LoVo (cell line): ENCODE data around the gene ABRACL.
"Not testable (repeated sequence)": the region's sequence is repeated elsewhere in the genome, so short reads cannot be mapped to it uniquely, and the experiment has no call there.

Source experiments
- DNase-seq: peaks from one replicate; pipeline ENCODE4 v3.0.0-alpha.2; 2016; ENCODE audit warnings: low spot score

ABRACL gene

GRCh38 chr6:139011980-139012379 is 16.6 kb upstream of the ABRACL start:
- DNase-seq: no peak

- no peak for DNase-seq
Observed at GRCh38 chr6:139013185-139013800, 15.3 kb upstream of the ABRACL start.

GRCh38 chr6:139014945-139015344 is 13.6 kb upstream of the ABRACL start:
- no peak for DNase-seq

GRCh38 chr6:139016337-139017213 is 12.0 kb upstream of the ABRACL start:
- no peak for DNase-seq

DNA sequence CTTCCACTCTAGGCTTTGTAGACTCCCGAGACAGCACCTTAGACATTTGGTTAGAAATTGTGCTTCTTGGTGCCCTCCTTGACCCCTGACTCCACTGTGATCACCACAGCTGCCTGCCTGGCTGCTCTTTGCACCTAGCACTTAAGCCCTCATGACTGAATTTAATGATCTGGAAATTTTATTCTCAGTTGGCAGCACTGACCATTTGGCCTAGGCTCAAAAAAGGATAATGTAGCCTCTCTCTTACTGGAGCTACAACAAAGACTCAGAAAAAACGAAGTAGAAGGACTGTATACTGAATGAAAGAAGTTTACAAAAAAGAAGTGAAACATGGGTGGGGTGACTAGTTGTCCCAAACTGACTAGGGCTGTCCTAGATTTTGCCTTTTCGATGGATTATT is 11.3 kb upstream of the ABRACL start:
- no peak for DNase-seq

GRCh38 chr6:139019722-139020121 is 8.8 kb upstream of the ABRACL start:
- no peak for DNase-seq

DNA sequence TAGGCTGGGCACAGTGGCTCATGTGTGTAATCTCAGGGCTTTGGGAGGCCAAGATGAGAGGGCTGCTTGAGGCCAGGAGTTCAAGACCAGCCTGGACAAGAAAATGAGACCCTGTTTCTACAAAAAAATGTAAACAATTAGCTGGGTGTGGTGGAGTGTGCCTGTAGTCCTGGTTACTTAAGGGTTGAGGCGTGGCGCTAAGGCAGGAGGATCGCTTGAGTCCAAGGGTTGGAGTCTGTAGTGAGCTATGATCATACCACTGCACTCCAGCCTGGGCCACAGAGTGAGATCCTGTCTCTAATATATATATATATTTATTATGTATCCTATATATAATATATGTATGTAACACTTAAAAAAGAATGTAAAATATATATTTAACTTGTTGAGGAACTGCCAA is 7.9 kb upstream of the ABRACL start:
- DNase-seq: no peak

GRCh38 chr6:139025416-139025815 is 3.1 kb upstream of the ABRACL start:
- not testable (repeated sequence) for DNase-seq

- peak; percentile 38 for DNase-seq
Observed at GRCh38 chr6:139027620-139028182, 844 bp upstream of the ABRACL start.

DNA sequence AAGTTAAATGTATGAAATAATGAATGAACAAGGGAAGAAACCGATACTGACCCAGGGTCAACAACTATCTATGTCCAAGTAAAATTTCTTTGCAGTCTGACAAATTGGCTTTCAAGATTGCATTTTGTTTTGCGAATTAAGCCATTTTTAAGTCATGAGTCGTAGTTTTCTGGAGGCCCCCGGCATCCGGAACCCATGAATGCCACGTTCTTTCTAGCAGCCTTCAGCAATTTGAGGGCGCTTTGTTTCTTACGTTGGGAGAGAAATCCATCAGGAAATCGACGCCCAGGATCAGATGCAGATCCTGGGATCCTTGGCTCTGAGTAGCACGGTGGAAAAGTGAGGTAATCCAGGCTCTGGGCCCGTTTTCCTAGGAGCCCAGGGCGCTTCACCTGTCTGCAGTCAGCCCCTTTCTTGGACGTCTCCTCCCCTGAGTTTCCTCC is 309 bp upstream of the ABRACL start:
- DNase-seq: no peak

- peak; percentile 16 for DNase-seq
Observed at GRCh38 chr6:139029470-139030227, 1.1 kb downstream of the ABRACL start.

- DNase-seq: no peak
Observed at GRCh38 chr6:139030228-139030963, 1.9 kb downstream of the ABRACL start.

- no peak for DNase-seq
Observed at GRCh38 chr6:139037490-139037889, 8.9 kb downstream of the ABRACL start.

- no peak for DNase-seq
Observed at GRCh38 chr6:139044250-139044649, 15.7 kb downstream of the ABRACL start.

DNA sequence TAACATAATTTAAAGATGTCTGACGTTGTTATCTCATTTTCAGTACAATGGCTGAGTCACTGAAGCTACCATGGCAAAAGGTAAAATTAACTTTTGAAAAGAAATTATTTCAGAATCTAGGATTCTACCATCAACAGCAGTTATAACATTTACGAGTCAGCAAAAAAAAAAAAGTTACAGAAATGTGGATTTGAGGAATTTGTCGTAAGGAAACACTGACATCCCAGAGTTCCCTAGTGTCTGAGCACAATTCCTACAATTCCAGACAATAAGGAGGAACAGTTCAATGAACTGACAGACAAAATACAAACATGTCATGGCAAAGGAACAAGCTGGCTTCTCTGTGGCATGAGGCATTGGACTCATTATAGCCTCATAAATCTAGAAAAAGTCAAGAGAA is 19.1 kb downstream of the ABRACL start:
- no peak for DNase-seq

- not testable (repeated sequence) for DNase-seq
Observed at GRCh38 chr6:139048912-139049311, 20.4 kb downstream of the ABRACL start.

- DNase-seq: not testable (repeated sequence)
Observed at GRCh38 chr6:139050131-139050769, 21.7 kb downstream of the ABRACL start.

- no peak for DNase-seq
Observed at GRCh38 chr6:139050770-139051313, 22.3 kb downstream of the ABRACL start.

DNA sequence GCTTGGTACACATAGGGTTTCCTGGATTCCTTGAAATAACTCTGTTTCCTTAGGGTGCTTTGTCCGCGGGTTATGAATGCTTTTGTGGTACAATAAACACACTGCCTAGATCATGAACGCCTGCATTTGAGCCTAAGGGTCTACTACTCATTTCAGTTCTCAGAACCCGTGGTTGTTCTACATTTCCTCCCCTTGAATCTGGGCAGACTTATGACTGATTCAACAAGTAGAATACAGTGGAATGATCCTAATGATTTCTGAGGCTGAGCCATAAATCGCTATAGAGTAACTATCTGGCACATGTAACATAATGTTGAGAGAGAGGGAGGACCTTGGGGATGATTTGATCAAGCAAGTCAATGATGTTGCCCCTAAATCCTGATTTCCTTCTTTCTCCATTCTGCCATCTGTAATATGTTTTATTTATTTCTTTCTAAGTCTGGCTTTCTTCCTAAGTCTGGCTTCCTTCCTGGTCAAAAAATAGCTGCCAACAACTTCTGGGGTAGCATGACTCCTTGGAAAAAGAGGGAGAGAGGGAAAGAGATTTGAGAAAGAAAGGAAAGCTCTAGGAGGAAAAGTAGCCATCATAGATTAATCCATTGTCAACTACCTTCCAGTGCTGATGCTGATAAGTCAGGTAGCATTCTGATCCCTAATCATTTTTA is 23.0 kb downstream of the ABRACL start:
- DNase-seq: no peak

- no peak for DNase-seq
Observed at GRCh38 chr6:139053382-139053781, 24.8 kb downstream of the ABRACL start.
